ENCODE results near the gene NAGK. TPM values are rescaled to one million over a fixed set of nuclear protein-coding genes. Genes with fewer than 3 reads are reported as not detected.

Gene NAGK
- total RNA-seq, 4 donors from 2014 or later: 17.2 to 69.0 (median 55.1) TPM

DNA sequence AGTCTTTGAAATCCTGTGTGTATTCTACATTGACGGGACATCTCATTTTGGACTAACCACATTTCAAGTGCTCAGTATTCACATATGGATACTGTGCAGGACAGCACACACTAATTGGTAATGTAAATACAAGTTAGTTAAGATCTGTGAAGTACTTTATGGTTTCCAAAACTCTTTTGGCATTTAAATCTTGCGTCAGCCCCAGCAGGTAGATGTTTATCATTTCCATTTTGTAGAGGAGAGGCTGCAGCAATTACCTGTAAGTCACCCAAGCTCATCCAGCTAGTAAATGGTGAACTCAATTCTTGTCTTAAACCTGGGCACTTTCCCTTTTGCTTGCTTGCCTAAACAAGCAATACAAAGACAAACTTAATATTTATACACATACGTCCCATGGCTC is 1.6 kb upstream of the NAGK start:
- no peak for TF ChIP-seq CTCF (IDR thresholded peaks at IDR 0.05)
- TF ChIP-seq POLR2A (IDR thresholded peaks at IDR 0.05): no peak
- no peak overlapping the region for H3K4me3 ChIP-seq
- intact Hi-C loops (cut with DNase I; ENCODE audit: low total_unique reads): no loop called here
- peaks cover 0 to 5% of the 10 kb centered on the region in 2 donors for H3K4me1 ChIP-seq
- H3K27ac ChIP-seq: no peak overlapping the region
- H3K9me3 ChIP-seq: no peaks in the 10 kb centered on the region
- H3K36me3 ChIP-seq: no peaks in the 10 kb centered on the region
- no peak for DNase-seq
- no peaks in the 10 kb centered on the region for H3K27me3 ChIP-seq

DNA sequence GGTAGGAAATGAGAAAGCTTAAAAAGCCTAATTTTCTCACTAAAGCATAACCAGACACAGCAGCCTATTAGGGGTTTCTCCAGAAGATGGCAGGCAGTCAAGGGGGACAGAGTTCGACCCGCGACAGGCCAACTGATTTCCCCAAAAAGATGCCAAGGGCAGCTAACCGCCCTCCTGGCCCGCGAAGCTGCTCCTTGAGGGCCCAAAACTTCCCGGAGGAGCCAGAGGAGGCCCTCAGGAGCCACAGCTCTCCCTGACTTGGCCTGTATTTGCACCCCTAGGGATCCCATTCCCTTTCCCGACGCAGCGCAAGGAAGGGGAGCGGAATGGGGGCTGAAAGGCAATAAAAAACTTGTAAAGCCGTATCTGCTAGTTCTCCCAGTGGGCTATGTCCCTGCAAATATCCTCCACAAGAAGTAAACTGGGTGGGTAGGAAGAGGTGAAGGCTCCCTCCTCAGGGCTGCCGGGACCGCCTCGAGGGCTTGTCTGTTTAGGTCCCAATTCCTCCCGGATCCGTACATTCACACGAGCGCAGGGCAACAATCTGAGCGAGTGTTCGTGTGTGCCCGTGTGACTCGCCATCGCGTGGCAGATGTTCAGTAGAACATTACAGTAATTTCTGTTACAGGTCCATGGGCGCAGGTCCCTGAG is 756 bp upstream of the NAGK start:
- DNase-seq: no peak
- intact Hi-C loops (cut with DNase I; ENCODE audit: low total_unique reads): no loop called here
- H3K4me3 ChIP-seq: peak overlapping the region; percentile 70 to 98

DNA sequence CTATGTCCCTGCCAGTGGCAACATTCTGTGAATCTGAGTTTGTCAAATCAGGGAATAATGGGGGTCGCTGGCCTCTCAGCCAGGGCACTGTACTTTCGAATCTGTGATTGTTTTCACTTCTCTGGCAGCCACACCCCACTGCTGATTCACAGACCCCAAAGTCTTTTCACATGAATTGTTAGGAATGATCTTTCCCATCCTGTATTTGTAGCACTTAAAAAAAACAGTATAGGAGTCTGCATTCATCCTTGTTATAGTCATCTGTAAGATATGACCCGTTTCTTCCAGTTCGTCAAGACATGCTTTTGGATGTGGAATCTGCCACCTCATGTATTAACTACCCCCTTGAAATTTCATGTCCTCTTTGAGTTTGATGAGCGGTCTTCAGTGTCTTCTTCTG is 928 bp downstream of the NAGK start:
- no peak for DNase-seq
- Histone ChIP-seq H3K4me1 (peaks cover 0 to 5% of the 10 kb centered on the region in 2 donors), H3K36me3 (no peaks in the 10 kb centered on the region), H3K27ac (peak overlapping the region in 1 of 2 donors; percentile 97), H3K9me3 (no peaks in the 10 kb centered on the region), H3K4me3 (peak overlapping the region; percentile 70 to 98), H3K27me3 (no peaks in the 10 kb centered on the region)
- intact Hi-C loops (cut with DNase I; ENCODE audit: low total_unique reads): no loop called here
- TF ChIP-seq CTCF (IDR thresholded peaks at IDR 0.05) (no peak), POLR2A (IDR thresholded peaks at IDR 0.05) (no peak)

More for the DNA sequence above, 756 bp upstream of the NAGK start:
- Histone ChIP-seq H3K9me3 (no peaks in the 10 kb centered on the region), H3K27me3 (no peaks in the 10 kb centered on the region), H3K4me1 (peaks cover 0 to 5% of the 10 kb centered on the region in 2 donors), H3K36me3 (no peaks in the 10 kb centered on the region), H3K27ac (peak overlapping the region; percentile 95 to 97)
- TF ChIP-seq CTCF (IDR thresholded peaks at IDR 0.05): peak in 1 of 4 experiments; percentile 5
- no peak for TF ChIP-seq POLR2A (IDR thresholded peaks at IDR 0.05)

DNA sequence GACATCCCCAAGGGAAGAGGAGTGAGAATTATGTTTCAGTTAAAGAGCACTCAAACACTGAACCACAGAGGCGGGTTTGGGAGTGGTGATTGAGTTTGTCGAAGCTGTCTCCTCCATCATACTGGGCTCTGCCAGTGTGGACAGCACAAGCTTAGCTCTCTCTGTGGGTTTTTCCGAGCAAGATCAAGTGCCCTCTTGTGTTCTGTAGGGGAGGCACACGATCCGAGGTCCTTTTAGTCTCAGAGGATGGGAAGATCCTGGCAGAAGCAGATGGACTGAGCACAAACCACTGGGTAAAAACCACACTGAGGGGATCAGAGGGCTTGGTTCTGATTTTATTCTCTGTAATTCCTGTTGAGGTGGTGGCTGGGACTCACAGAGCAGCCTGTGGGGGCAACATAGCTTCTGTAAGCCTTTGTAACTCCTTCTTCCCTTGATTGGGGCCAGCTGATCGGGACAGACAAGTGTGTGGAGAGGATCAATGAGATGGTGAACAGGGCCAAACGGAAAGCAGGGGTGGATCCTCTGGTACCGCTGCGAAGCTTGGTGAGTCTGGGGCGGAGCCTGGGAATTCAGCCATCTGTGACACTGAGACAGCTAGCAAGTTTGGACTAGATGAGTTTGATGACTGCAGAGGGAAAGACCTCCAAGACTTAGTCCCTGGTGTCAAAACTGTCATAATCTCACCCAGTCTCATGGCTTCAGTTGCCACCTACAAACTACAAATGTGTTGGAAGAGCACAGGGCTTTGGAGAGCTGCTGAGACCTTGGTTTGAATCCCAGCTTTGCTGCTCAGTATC is 2.0 kb downstream of the NAGK start:
- Histone ChIP-seq H3K4me3 (no peak overlapping the region), H3K27me3 (no peaks in the 10 kb centered on the region), H3K9me3 (no peaks in the 10 kb centered on the region), H3K4me1 (peaks cover 0 to 5% of the 10 kb centered on the region in 2 donors), H3K36me3 (no peaks in the 10 kb centered on the region), H3K27ac (no peak overlapping the region)
- DNase-seq: no peak
- intact Hi-C loops (cut with DNase I; ENCODE audit: low total_unique reads): loop anchor here (10.0 kb wide), 1 partner anchor 54 kb away; no protein-coding TSS in a partner anchor
- no peak for TF ChIP-seq POLR2A (IDR thresholded peaks at IDR 0.05)
- TF ChIP-seq CTCF (IDR thresholded peaks at IDR 0.05): no peak
